Activated T-cell treated with anti-CD3 and anti-CD28 coated beads for 48 hours (primary cell): Measurements from ENCODE around the gene CENPB.
A peak's percentile ranks its signal among the peaks of the same experiment; 100 is the strongest.
"Not testable (repeated sequence)": the region's sequence is repeated elsewhere in the genome, so short reads cannot be mapped to it uniquely, and the experiment has no call there.

Experiments
- DNase-seq: peaks from one replicate; pipeline ENCODE4 v3.0.0-alpha.2; 2020; ENCODE audit warnings: low read depth

CENPB gene

GRCh38 chr20:3811467-3812258 lies 25.1 kb upstream of the CENPB start:
- DNase-seq: peak; percentile 89

- no peak for DNase-seq
Measured at GRCh38 chr20:3808544-3808943, 22.0 kb upstream of the CENPB start.

GRCh38 chr20:3804781-3805180 lies 18.2 kb upstream of the CENPB start:
- no peak for DNase-seq

- DNase-seq: no peak
Measured at GRCh38 chr20:3804254-3804751, 17.8 kb upstream of the CENPB start.

- DNase-seq: no peak
Measured at GRCh38 chr20:3803854-3804253, 17.3 kb upstream of the CENPB start.

- no peak for DNase-seq
Measured at GRCh38 chr20:3803289-3803688, 16.7 kb upstream of the CENPB start.

- no peak for DNase-seq
Measured at GRCh38 chr20:3802524-3803239, 16.1 kb upstream of the CENPB start.

GRCh38 chr20:3801846-3802245 lies 15.3 kb upstream of the CENPB start:
- DNase-seq: no peak

- no peak for DNase-seq
Measured at GRCh38 chr20:3801299-3801698, 14.8 kb upstream of the CENPB start.

GRCh38 chr20:3800878-3801260 lies 14.3 kb upstream of the CENPB start:
- DNase-seq: no peak

GRCh38 chr20:3800256-3800877 lies 13.8 kb upstream of the CENPB start:
- DNase-seq: no peak

GRCh38 chr20:3798908-3799248 lies 12.3 kb upstream of the CENPB start:
- DNase-seq: no peak

- no peak for DNase-seq
Measured at GRCh38 chr20:3798373-3798768, 11.8 kb upstream of the CENPB start.

GRCh38 chr20:3797592-3798372 lies 11.2 kb upstream of the CENPB start:
- no peak for DNase-seq

GRCh38 chr20:3797226-3797545 lies 10.6 kb upstream of the CENPB start:
- DNase-seq: no peak

GRCh38 chr20:3796477-3797225 lies 10.1 kb upstream of the CENPB start:
- no peak for DNase-seq

GRCh38 chr20:3795511-3796468 lies 9.2 kb upstream of the CENPB start, which contains the start of gene CDC25B:
Gene CDC25B (plus strand): TSS chr20:3796310. CDS start chr20:3796532, 222 bp downstream.
- DNase-seq: peak; percentile 86

- DNase-seq: no peak
Measured at GRCh38 chr20:3794701-3795420, 8.3 kb upstream of the CENPB start.

GRCh38 chr20:3794168-3794567 lies 7.6 kb upstream of the CENPB start:
- not testable (repeated sequence) for DNase-seq

- not testable (repeated sequence) for DNase-seq
Measured at GRCh38 chr20:3789201-3789600, 2.7 kb upstream of the CENPB start.
